ENCODE measurements around the gene SST.

The SST gene

DNA sequence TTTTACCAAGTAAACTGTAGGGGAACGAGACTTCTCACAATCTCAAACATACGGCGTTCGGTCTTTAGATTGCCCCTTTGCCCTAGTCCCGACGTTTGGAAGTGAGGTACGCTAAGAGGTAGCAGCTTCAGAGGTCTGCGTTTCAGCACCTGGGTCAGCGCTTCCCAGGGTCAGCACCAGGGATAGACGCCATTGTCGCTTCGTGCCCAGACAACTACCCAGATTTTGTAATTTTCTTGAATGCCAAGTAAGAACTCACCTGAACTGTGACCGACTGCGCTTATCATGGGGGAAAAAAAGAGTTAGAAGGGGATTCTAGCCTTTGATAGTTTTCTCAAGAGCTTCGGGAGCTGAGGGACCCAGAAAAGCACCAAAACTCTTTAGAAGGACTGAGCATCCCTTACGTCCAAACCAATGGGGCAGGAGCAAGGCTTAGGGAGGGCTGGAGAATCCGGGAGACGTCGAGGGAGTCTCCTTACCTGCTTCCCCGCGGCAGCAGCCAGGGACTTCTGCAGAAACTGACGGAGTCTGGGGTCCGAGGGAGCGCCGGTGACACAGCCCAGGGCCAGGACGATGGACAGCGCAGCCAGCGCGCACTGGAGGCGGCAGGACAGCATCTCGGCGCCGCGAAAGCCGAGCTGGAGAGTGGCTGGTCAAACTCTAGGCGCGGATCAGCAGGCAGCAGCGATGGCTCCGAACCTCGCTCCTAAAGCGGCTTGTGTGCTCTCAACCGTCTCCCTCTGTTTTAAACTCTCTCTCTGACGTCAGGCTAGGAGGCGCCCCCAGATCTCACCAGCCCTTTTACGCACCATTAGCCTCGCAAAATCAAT lies at the start of gene SST:
TSS of gene SST (minus strand) at position 720 of the 830 bp plus-strand sequence. CDS start at position 617, 103 bp downstream.
- no peaks in the 10 kb centered on the region for H3K9me3 Mint-ChIP-seq
- DNase-seq: peak; percentile 89
- TF ChIP-seq, protein P1, sequence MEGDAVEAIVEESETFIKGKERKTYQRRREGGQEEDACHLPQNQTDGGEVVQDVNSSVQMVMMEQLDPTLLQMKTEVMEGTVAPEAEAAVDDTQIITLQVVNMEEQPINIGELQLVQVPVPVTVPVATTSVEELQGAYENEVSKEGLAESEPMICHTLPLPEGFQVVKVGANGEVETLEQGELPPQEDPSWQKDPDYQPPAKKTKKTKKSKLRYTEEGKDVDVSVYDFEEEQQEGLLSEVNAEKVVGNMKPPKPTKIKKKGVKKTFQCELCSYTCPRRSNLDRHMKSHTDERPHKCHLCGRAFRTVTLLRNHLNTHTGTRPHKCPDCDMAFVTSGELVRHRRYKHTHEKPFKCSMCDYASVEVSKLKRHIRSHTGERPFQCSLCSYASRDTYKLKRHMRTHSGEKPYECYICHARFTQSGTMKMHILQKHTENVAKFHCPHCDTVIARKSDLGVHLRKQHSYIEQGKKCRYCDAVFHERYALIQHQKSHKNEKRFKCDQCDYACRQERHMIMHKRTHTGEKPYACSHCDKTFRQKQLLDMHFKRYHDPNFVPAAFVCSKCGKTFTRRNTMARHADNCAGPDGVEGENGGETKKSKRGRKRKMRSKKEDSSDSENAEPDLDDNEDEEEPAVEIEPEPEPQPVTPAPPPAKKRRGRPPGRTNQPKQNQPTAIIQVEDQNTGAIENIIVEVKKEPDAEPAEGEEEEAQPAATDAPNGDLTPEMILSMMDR (IDR thresholded peaks at IDR 0.05): no peak
- no peaks in the 10 kb centered on the region for H3K36me3 Mint-ChIP-seq (ENCODE audit: low read depth)
- H3K27ac Mint-ChIP-seq: no peak within 1 kb of the TSS
- peaks cover 21% of the 10 kb centered on the region for H3K4me1 Mint-ChIP-seq
- H3K27me3 Mint-ChIP-seq (ENCODE audit: low read depth, poor library complexity): peaks cover 70% of the 10 kb centered on the region
- peak within 1 kb of the TSS; percentile 68 for H3K4me3 Mint-ChIP-seq

GRCh38 chr3:187719628-187720336 lies 49.6 kb upstream of the SST start:
- TF ChIP-seq, protein P1 (IDR thresholded peaks at IDR 0.05): no peak
- no peak for DNase-seq
- no peaks in the 10 kb centered on the region for H3K9me3 Mint-ChIP-seq
- H3K27ac Mint-ChIP-seq: no peak overlapping the region
- H3K4me3 Mint-ChIP-seq: no peak overlapping the region
- peaks cover 2% of the 10 kb centered on the region for H3K27me3 Mint-ChIP-seq (ENCODE audit: low read depth, poor library complexity)
- peaks cover 36% of the 10 kb centered on the region for H3K36me3 Mint-ChIP-seq (ENCODE audit: low read depth)
- peaks cover 11% of the 10 kb centered on the region for H3K4me1 Mint-ChIP-seq

DNA sequence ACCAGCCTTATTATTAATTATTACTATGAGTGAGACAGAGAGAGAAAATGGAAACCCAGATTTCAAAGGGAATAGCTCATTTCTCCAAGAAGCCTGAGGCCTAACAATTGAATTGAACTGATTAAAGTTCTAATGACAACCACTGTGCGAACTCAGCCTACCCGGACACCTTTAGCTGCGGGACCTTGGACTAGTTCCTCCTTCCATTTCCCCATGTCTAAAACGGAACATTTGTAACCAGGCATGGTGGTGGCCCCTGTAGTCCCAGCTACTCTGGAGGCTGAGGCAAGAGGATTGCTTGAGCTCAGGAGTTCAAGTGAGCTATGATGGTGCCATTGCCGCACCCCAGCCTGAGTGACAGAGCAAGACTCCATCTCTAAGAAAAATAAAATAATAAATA lies 48.6 kb upstream of the SST start:
- H3K27me3 Mint-ChIP-seq (ENCODE audit: low read depth, poor library complexity): peaks cover 2% of the 10 kb centered on the region
- TF ChIP-seq, protein P1 (IDR thresholded peaks at IDR 0.05): no peak
- no peak overlapping the region for H3K27ac Mint-ChIP-seq
- H3K36me3 Mint-ChIP-seq (ENCODE audit: low read depth): peaks cover 29% of the 10 kb centered on the region
- DNase-seq: no peak
- peaks cover 11% of the 10 kb centered on the region for H3K4me1 Mint-ChIP-seq
- H3K9me3 Mint-ChIP-seq: no peaks in the 10 kb centered on the region
- no peak overlapping the region for H3K4me3 Mint-ChIP-seq

GRCh38 chr3:187717572-187717971 lies 47.4 kb upstream of the SST start:
- TF ChIP-seq, protein P1 (IDR thresholded peaks at IDR 0.05): no peak
- Mint-ChIP-seq H3K9me3 (no peaks in the 10 kb centered on the region), H3K27ac (no peak overlapping the region), H3K36me3 (ENCODE audit: low read depth) (peaks cover 17% of the 10 kb centered on the region), H3K4me1 (peaks cover 11% of the 10 kb centered on the region), H3K4me3 (no peak overlapping the region), H3K27me3 (ENCODE audit: low read depth, poor library complexity) (peaks cover 2% of the 10 kb centered on the region)
- DNase-seq: no peak

DNA sequence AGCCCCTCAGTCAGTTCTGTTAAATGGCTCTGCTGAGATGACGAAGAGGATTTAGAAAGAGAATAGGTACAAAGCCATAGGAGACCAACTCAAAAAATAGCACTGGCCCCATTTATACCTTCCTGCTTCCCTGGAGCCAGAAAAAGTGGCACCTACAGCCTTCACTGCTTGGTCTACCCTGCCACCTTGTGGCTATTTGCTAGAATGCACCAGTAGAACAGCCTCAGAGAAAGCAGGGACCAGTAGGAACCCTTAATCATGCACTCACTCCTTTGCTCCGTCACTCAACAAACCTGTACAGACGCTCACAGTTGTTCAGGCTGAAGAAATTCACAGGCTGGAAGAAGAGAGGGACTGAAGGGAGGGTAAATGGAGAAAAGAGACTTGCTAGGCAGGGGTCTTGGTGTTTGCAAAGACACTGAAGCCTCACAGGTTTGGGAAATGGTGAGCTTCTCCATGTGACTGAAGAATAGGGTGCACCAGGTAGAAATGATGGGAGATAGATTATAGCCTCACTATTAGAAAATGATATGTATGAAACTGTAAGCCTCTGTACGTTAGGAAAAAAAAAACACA lies 44.3 kb upstream of the SST start:
- Mint-ChIP-seq H3K4me3 (no peak overlapping the region), H3K36me3 (ENCODE audit: low read depth) (no peaks in the 10 kb centered on the region), H3K27ac (no peak overlapping the region), H3K9me3 (no peaks in the 10 kb centered on the region), H3K27me3 (ENCODE audit: low read depth, poor library complexity) (no peaks in the 10 kb centered on the region), H3K4me1 (peaks cover 3% of the 10 kb centered on the region)
- DNase-seq: peak; percentile 76
- TF ChIP-seq, protein P1 (IDR thresholded peaks at IDR 0.05): peak; percentile 94
